SK-N-DZ (cell line): ENCODE results near the gene ALOX12B.
"Not testable (repeated sequence)": the region's sequence is repeated elsewhere in the genome, so short reads cannot be mapped to it uniquely, and the experiment has no call there.

Source experiments
- DNase-seq: peaks from one replicate; pipeline ENCODE4 v3.0.0-alpha.2; 2015; ENCODE audit warnings: low spot score

ALOX12B gene

GRCh38 chr17:8119581-8120519 lies 32.3 kb upstream of the ALOX12B start:
- DNase-seq: peak; percentile 94

- DNase-seq: peak; percentile 90
These were observed 31.5 kb upstream of the ALOX12B start for GRCh38 chr17:8118769-8119580.

- peak; percentile 56 for DNase-seq
These were observed 30.7 kb upstream of the ALOX12B start, which contains the start of gene ALOXE3 for GRCh38 chr17:8117980-8118768. Gene ALOXE3 (minus strand): TSS chr17:8118514. CDS start chr17:8117990, 524 bp downstream.

GRCh38 chr17:8117367-8117979 lies 30.0 kb upstream of the ALOX12B start:
- no peak for DNase-seq

- DNase-seq: no peak
These were observed 29.3 kb upstream of the ALOX12B start for GRCh38 chr17:8116776-8117175.

GRCh38 chr17:8110907-8111306 lies 23.4 kb upstream of the ALOX12B start:
- DNase-seq: no peak

GRCh38 chr17:8110456-8110804 lies 22.9 kb upstream of the ALOX12B start:
- DNase-seq: no peak

GRCh38 chr17:8109661-8110455 lies 22.3 kb upstream of the ALOX12B start:
- DNase-seq: peak; percentile 49

- DNase-seq: no peak
These were observed 21.6 kb upstream of the ALOX12B start for GRCh38 chr17:8108972-8109660.

GRCh38 chr17:8106980-8107379 lies 19.5 kb upstream of the ALOX12B start:
- not testable (repeated sequence) for DNase-seq

- DNase-seq: no peak
These were observed 18.5 kb upstream of the ALOX12B start for GRCh38 chr17:8105957-8106398.

- no peak for DNase-seq
These were observed 17.4 kb upstream of the ALOX12B start for GRCh38 chr17:8104911-8105310.

GRCh38 chr17:8103549-8103948 lies 16.0 kb upstream of the ALOX12B start:
- DNase-seq: no peak

GRCh38 chr17:8101721-8102120 lies 14.2 kb upstream of the ALOX12B start:
- DNase-seq: no peak

GRCh38 chr17:8100763-8101162 lies 13.2 kb upstream of the ALOX12B start:
- DNase-seq: no peak

GRCh38 chr17:8100111-8100510 lies 12.6 kb upstream of the ALOX12B start:
- no peak for DNase-seq

GRCh38 chr17:8096541-8096940 lies 9.0 kb upstream of the ALOX12B start:
- DNase-seq: no peak

- DNase-seq: no peak
These were observed 7.8 kb upstream of the ALOX12B start for GRCh38 chr17:8095361-8095760.

- DNase-seq: no peak
These were observed 3.6 kb upstream of the ALOX12B start for GRCh38 chr17:8091033-8091687.
